ENCODE results near the gene COL18A1. TPM values are rescaled to one million over a fixed set of nuclear protein-coding genes. Genes with fewer than 3 reads are reported as not detected.

The COL18A1 gene
- total and polyA plus RNA-seq, 9 of the 15 experiments (the other 6 are each of a cell fraction or from before 2014, with no cell fraction given) = 0.14 to 16.4 (median 2.0) TPM

DNA sequence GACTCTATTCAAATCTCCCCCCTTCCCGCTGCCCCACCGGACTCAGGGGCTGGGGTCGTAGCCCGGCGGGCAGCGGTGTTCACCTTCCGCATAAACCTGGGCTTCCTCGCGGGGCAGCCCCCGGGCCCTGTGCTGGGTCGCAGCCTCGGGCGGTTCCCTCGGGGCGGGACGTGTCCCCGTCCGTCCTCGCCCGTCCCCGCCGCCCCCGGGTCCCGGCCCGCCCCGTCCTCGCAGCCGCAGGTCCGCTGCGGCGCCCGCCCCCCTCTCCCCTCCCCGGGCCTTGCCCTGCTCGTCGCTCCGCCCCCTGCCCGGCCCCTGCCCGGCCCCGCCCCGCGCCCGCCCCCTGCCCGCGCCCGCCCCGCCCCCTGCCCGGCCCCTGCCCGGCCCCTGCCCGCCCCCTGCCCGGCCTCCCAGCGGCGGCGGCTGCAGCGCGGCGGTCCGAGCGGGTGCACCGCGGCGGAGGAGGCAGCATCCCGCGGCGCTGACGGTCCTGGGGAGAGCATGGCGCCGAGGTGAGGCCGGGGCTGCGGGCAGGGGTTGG, at the start of gene COL18A1 (continued):
- TF ChIP-seq, protein P1, sequence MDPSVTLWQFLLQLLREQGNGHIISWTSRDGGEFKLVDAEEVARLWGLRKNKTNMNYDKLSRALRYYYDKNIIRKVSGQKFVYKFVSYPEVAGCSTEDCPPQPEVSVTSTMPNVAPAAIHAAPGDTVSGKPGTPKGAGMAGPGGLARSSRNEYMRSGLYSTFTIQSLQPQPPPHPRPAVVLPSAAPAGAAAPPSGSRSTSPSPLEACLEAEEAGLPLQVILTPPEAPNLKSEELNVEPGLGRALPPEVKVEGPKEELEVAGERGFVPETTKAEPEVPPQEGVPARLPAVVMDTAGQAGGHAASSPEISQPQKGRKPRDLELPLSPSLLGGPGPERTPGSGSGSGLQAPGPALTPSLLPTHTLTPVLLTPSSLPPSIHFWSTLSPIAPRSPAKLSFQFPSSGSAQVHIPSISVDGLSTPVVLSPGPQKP (CRISPR knock-in tag; IDR thresholded peaks at IDR 0.05) = no peak
- TF ChIP-seq ZFX (CRISPR knock-in tag; IDR thresholded peaks at IDR 0.05) (peak; percentile 24; the same call in 1 of the 2 replicates), ZNF384 (IDR thresholded peaks at IDR 0.05; ENCODE audit: low read depth, low read length) (no peak), PHF8 (IDR thresholded peaks at IDR 0.05; ENCODE audit: borderline replicate concordance, low read length) (peak; percentile 29; the same call in 1 of the 2 replicates), ZNF57 (CRISPR knock-in tag; IDR thresholded peaks at IDR 0.05) (no peak)

DNA sequence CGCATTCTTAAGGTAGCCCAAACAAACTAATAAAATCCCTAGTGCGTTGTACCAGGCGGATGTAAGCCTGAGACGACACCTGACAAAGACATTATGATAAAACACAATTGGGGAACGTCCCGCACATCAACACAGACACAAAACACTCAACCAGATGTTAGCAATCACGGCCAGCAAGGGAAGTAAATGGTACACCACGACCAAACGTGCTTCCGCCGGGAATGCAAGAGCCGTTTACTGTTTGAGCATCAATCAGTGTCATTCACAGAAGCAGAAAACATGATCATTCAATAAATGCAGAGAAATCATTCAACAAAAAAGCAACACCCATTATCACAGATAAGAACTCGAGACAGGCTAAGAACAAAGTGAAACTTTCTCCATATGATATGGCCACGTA, 49.4 kb upstream of the COL18A1 start:
- peaks cover 11 to 48% of the 10 kb centered on the region in 2 experiments for H3K27me3 ChIP-seq (ENCODE audit: control insufficient read depth in 2 of 2, insufficient read depth in 2 of 2, low read length in 2 of 2)

More for the DNA sequence above, 49.4 kb upstream of the COL18A1 start:
- no peak for TF ChIP-seq ZFPM2 (CRISPR knock-in tag; IDR thresholded peaks at IDR 0.05)
- TF ChIP-seq, protein P2, sequence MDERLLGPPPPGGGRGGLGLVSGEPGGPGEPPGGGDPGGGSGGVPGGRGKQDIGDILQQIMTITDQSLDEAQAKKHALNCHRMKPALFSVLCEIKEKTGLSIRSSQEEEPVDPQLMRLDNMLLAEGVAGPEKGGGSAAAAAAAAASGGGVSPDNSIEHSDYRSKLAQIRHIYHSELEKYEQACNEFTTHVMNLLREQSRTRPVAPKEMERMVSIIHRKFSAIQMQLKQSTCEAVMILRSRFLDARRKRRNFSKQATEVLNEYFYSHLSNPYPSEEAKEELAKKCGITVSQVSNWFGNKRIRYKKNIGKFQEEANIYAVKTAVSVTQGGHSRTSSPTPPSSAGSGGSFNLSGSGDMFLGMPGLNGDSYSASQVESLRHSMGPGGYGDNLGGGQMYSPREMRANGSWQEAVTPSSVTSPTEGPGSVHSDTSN (CRISPR knock-in tag; IDR thresholded peaks at IDR 0.05; ENCODE audit: low read depth) = no peak
- TF ChIP-seq, protein P2 (tag; conservative IDR thresholded peaks at IDR 0.05; ENCODE audit: low read depth) = peak; percentile 48; the same call in 1 of the 2 replicates
- no peak for TF ChIP-seq ARID2 (IDR thresholded peaks at IDR 0.05)
- no peak for TF ChIP-seq ZNF133 (CRISPR knock-in tag; IDR thresholded peaks at IDR 0.05)
- TF ChIP-seq ADNP (tag; IDR thresholded peaks at IDR 0.05) = no peak
- TF ChIP-seq SRSF1 (IDR thresholded peaks at IDR 0.05; ENCODE audit: low read depth, low read length) = no peak
- no peak for TF ChIP-seq FOXP1 (CRISPR knock-in tag; IDR thresholded peaks at IDR 0.05)
- peak; percentile 38 for TF ChIP-seq MEIS2 (IDR thresholded peaks at IDR 0.05; ENCODE audit: partially characterized antibody)
- TF ChIP-seq, protein P3, sequence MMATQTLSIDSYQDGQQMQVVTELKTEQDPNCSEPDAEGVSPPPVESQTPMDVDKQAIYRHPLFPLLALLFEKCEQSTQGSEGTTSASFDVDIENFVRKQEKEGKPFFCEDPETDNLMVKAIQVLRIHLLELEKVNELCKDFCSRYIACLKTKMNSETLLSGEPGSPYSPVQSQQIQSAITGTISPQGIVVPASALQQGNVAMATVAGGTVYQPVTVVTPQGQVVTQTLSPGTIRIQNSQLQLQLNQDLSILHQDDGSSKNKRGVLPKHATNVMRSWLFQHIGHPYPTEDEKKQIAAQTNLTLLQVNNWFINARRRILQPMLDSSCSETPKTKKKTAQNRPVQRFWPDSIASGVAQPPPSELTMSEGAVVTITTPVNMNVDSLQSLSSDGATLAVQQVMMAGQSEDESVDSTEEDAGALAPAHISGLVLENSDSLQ (IDR thresholded peaks at IDR 0.05) = peak; percentile 53; the same call in 1 of the 2 replicates
- 0 out of 4 replicates have a peak, but pooled peaks of 1 of the 2 experiments have one; percentile 16 for TF ChIP-seq KDM1A (IDR thresholded peaks at IDR 0.05)
- ATAC-seq = no peak
- in situ Hi-C loops (cut with MboI) = no loop called here
- Histone ChIP-seq H3K4me1 (replicated peaks in 1 of 2; ENCODE audit: control insufficient read depth in 2 of 2, insufficient read depth in 2 of 2, low read length in 2 of 2) (peaks cover 22 to 61% of the 10 kb centered on the region in 2 experiments; a peak in 4 of 5 replicates), H3K27ac (ENCODE audit: extremely low read depth, low read depth, low read length) (no peak overlapping the region), H3K4me2 (ENCODE audit: insufficient read depth, low read length) (no peak overlapping the region), H3K9ac (ENCODE audit: insufficient read depth in 1 of 2, low read depth in 2 of 2, low read length in 2 of 2) (no peak overlapping the region), H3K9me1 (ENCODE audit: control insufficient read depth, insufficient read depth, low read length) (no peaks in the 10 kb centered on the region), H2AFZ (ENCODE audit: low read depth, low read length) (no peak overlapping the region), H3K79me2 (ENCODE audit: control insufficient read depth, insufficient read depth, low read length) (no peaks in the 10 kb centered on the region), H4K20me1 (replicated peaks; ENCODE audit: control insufficient read depth, insufficient read depth, low read length) (peaks cover 8% of the 10 kb centered on the region; the same call in 1 of the 2 replicates), H3K9me3 (replicated peaks; ENCODE audit: control insufficient read depth, insufficient read depth, low read depth, low read length) (no peaks in the 10 kb centered on the region), H3K4me3 (no peak overlapping the region), H3K36me3 (ENCODE audit: control insufficient read depth, insufficient read depth, low read length) (no peaks in the 10 kb centered on the region)
- ChIA-PET CTCF (ENCODE audit: low intra/inter-chr PET ratio) (interaction anchor here (1.3 to 1.6 kb wide), 2 partner anchors 63 to 84 kb away, joined by 3 to 8 read pairs; no protein-coding TSS in a partner anchor), POLR2A (interaction anchor here (1.0 kb wide), 1 partner anchor 26 kb away, joined by 3 read pairs; no protein-coding TSS in a partner anchor)
- 17% methylated on average over 14 of the region's 14 CpGs for WGBS (ENCODE audit: insufficient coverage, low coverage, missing lambda C conversion rate)
- no peak for FAIRE-seq
- no peak for DNase-seq (ENCODE audit: extremely low read depth in 1 of 4, low spot score in 3 of 4)
- no TSS peak for BruUV-seq (replicated peaks)
- intact Hi-C loops (cut with micrococcal nuclease) = loop anchor here (5.0 kb wide), 1 partner anchor 58 kb away; no protein-coding TSS in a partner anchor
